Gastroesophageal sphincter (tissue), 4 donors: ENCODE results near the gene PLPPR4. TPM values are rescaled to one million over a fixed set of nuclear protein-coding genes. Genes with fewer than 3 reads are reported as not detected.

Experiments
- ATAC-seq: fragments of 150-250 bp; one replicate; pipeline ENCODE4 v1.9.1; 2016; ENCODE audit warnings: mild to moderate bottlenecking, moderate library complexity
- H3K27ac ChIP-seq, 4 donors: fragments of 200-600 bp; sonication (generic) in 3 of 4; 1 replicate in 3 of 4; 2 replicates in 1 of 4; pipeline ENCODE4 v1.5.1; 2016 to 2019
- H3K27me3 ChIP-seq: fragments of 200-600 bp; sonication (generic); one replicate; pipeline ENCODE4 v1.5.1; 2019
- H3K36me3 ChIP-seq, 2 donors: fragments of 200-600 bp; sonication (generic); one replicate each; pipeline ENCODE4 v1.5.1; 2019; ENCODE audit warnings: control low read depth in 1 of 2
- H3K4me1 ChIP-seq, 3 donors: fragments of 200-600 bp; sonication (generic); 1 replicate in 2 of 3; 2 replicates in 1 of 3; pipeline ENCODE4 v1.5.1; 2016 to 2019; ENCODE audit warnings: control low read depth in 2 of 3
- H3K4me3 ChIP-seq, 2 donors: fragments of 200-600 bp; sonication (generic); one replicate each; pipeline ENCODE4 v1.5.1; 2019; ENCODE audit warnings: mild to moderate bottlenecking in 1 of 2, moderate library complexity in 1 of 2
- H3K9me3 ChIP-seq, 3 donors: fragments of 200-600 bp; sonication (generic); one replicate each; pipeline ENCODE4 v1.5.1; 2017 to 2019; ENCODE audit warnings: control low read depth in 2 of 3
- CTCF ChIP-seq, 4 experiments: fragments of 200-600 bp in 2 of 4; fragments of 450-650 bp in 2 of 4; sonication (generic) in 1 of 4; IDR thresholded peaks; one replicate each; pipeline ENCODE4 v1.5.1; 2017 to 2019; ENCODE audit warnings: antibody characterized with exemption in 4 of 4, mild to moderate bottlenecking in 2 of 4, moderate library complexity in 2 of 4
- EP300 ChIP-seq: sonication (generic); formaldehyde crosslinking; IDR thresholded peaks from one replicate; pipeline ENCODE4 v1.6.1; 2017; ENCODE audit warnings: antibody characterized with exemption, mild to moderate bottlenecking
- POLR2A ChIP-seq, 2 donors: fragments of 450-650 bp; IDR thresholded peaks; one replicate each; pipeline ENCODE4 v1.6.1; 2017; ENCODE audit warnings: antibody characterized with exemption in 2 of 2, mild to moderate bottlenecking in 2 of 2, moderate library complexity in 1 of 2
- POLR2AphosphoS5 ChIP-seq: sonication (generic); formaldehyde crosslinking; IDR thresholded peaks from one replicate; pipeline ENCODE4 v1.6.1; 2017; ENCODE audit warnings: antibody characterized with exemption
- WGBS, 2 donors: methylation state at CpG; one replicate each; pipeline ENCODE4 v1.1.5; 2018; ENCODE audit warnings: low coverage in 1 of 2; 5-methylcytosine and 5-hydroxymethylcytosine counted together
- total RNA-seq, 4 donors: library from RNA; depleted of rRNA; stranded (reverse); fragments of >200 nt; gene quantifications; one replicate each; pipeline ENCODE4 v1.1.0, GENCODE V29; 2016

Gene PLPPR4
- total RNA-seq, 4 donors from 2014 or later: 0.77 to 2.8 (median 1.2) TPM

- H3K9me3 ChIP-seq: no peaks in the 10 kb centered on the region
- no peak overlapping the region for H3K27ac ChIP-seq
- H3K36me3 ChIP-seq: no peaks in the 10 kb centered on the region
- no peak overlapping the region for H3K4me3 ChIP-seq
- no peaks in the 10 kb centered on the region for H3K4me1 ChIP-seq
- no peak for ATAC-seq
- TF ChIP-seq POLR2A (IDR thresholded peaks at IDR 0.05): no peak
- TF ChIP-seq CTCF (IDR thresholded peaks at IDR 0.05): no peak
- TF ChIP-seq POLR2AphosphoS5: no peak
- TF ChIP-seq EP300: no peak
- H3K27me3 ChIP-seq: no peaks in the 10 kb centered on the region
These were observed 27.5 kb upstream of the PLPPR4 start for GRCh38 chr1:99236756-99237155.

- Histone ChIP-seq H3K27me3 (no peaks in the 10 kb centered on the region), H3K27ac (no peak overlapping the region), H3K36me3 (no peaks in the 10 kb centered on the region), H3K4me3 (no peak overlapping the region), H3K4me1 (no peaks in the 10 kb centered on the region), H3K9me3 (no peaks in the 10 kb centered on the region)
- no peak for TF ChIP-seq POLR2A (IDR thresholded peaks at IDR 0.05)
- no peak for TF ChIP-seq CTCF (IDR thresholded peaks at IDR 0.05)
- TF ChIP-seq EP300: no peak
- TF ChIP-seq POLR2AphosphoS5: no peak
- 70 to 74% methylated on average over 5 to 6 of the region's 6 CpGs for WGBS, 2 donors
- no peak for ATAC-seq
These were observed 24.6 kb upstream of the PLPPR4 start for GRCh38 chr1:99239690-99240089.

- H3K4me1 ChIP-seq: no peaks in the 10 kb centered on the region
- 64 to 71% methylated on average over 2 of the region's 2 CpGs for WGBS, 2 donors
- H3K27me3 ChIP-seq: no peaks in the 10 kb centered on the region
- TF ChIP-seq EP300 (no peak), CTCF (IDR thresholded peaks at IDR 0.05) (no peak), POLR2A (IDR thresholded peaks at IDR 0.05) (no peak), POLR2AphosphoS5 (no peak)
- H3K9me3 ChIP-seq: peaks cover 0 to under 1% (median 0%) of the 10 kb centered on the region in 3 donors
- no peak overlapping the region for H3K27ac ChIP-seq
- no peak for ATAC-seq
- H3K4me3 ChIP-seq: no peak overlapping the region
- no peaks in the 10 kb centered on the region for H3K36me3 ChIP-seq
These were observed 23.7 kb upstream of the PLPPR4 start for GRCh38 chr1:99240621-99241020.

DNA sequence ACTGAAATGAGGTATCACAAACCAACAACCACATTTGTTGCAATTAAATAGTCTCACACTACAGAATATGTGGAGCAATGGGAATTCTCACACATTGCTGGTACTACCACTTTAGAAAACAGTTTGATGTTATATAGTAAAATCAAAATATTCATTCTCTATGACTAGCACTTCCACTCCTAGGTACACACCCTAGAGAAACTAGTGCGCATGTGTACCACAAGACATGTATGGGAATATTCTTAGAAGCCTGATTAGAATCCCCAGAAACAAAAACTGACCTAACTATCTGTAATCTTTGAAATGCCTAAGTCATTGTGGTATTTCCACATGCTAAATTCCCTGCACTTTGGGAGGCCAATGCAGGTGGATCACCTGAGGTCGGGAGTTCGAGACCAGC lies 18.1 kb upstream of the PLPPR4 start:
- no peaks in the 10 kb centered on the region for H3K27me3 ChIP-seq
- ATAC-seq: no peak

More for the DNA sequence above, 18.1 kb upstream of the PLPPR4 start:
- H3K36me3 ChIP-seq: no peaks in the 10 kb centered on the region
- peaks cover 0 to 10% (median 0%) of the 10 kb centered on the region in 3 donors for H3K9me3 ChIP-seq
- no peak for TF ChIP-seq EP300
- no peak for TF ChIP-seq CTCF (IDR thresholded peaks at IDR 0.05)
- TF ChIP-seq POLR2A (IDR thresholded peaks at IDR 0.05): no peak
- TF ChIP-seq POLR2AphosphoS5: no peak
- WGBS, 2 donors: 90 to 92% methylated on average over 1 to 2 of the region's 3 CpGs
- H3K4me1 ChIP-seq: no peaks in the 10 kb centered on the region
- no peak overlapping the region for H3K4me3 ChIP-seq
- H3K27ac ChIP-seq: no peak overlapping the region
